KMS-11 (cell line): ENCODE measurements around the gene CEP131.

Experiments
- H2AFZ ChIP-seq: fragments of 200-600 bp; sonication (generic); 2 replicates; pipeline ENCODE4 v1.6.1; 2016; ENCODE audit warnings: antibody characterized with exemption, mixed run types, low read depth
- H3K27ac ChIP-seq: fragments of 200-600 bp; sonication (generic); 2 replicates; pipeline ENCODE4 v1.6.1; 2016; ENCODE audit warnings: mild to moderate bottlenecking, mixed run types
- H3K27me3 ChIP-seq: fragments of 200-600 bp; sonication (generic); 2 replicates; pipeline ENCODE4 v1.6.1; 2017; ENCODE audit warnings: mild to moderate bottlenecking, low read depth, mixed run types, moderate library complexity; ENCODE audit not compliant: insufficient read depth
- H3K36me3 ChIP-seq: fragments of 200-600 bp; sonication (generic); 2 replicates; pipeline ENCODE4 v1.6.1; 2017; ENCODE audit warnings: mild to moderate bottlenecking, mixed run types; ENCODE audit not compliant: insufficient read depth
- H3K4me1 ChIP-seq: fragments of 200-600 bp; sonication (generic); 2 replicates; pipeline ENCODE4 v1.6.1; 2016; ENCODE audit warnings: mild to moderate bottlenecking, low read depth, mixed run types; ENCODE audit not compliant: poor library complexity, severe bottlenecking
- H3K4me2 ChIP-seq: fragments of 200-600 bp; sonication (generic); 2 replicates; pipeline ENCODE4 v1.7.0; 2016; ENCODE audit warnings: mild to moderate bottlenecking, mixed run types
- H3K4me3 ChIP-seq: fragments of 200-600 bp; sonication (generic); IDR thresholded peaks from 2 replicates; pipeline ENCODE4 v1.6.1; 2017; ENCODE audit warnings: low read depth, low read length, mixed read lengths; ENCODE audit not compliant: insufficient read depth
- H3K79me2 ChIP-seq: fragments of 200-600 bp; sonication (generic); 2 replicates; pipeline ENCODE4 v1.6.1; 2016; ENCODE audit warnings: low read depth, mixed run types; ENCODE audit not compliant: insufficient read depth
- H3K9ac ChIP-seq: fragments of 200-600 bp; sonication (generic); 2 replicates; pipeline ENCODE4 v1.6.1; 2016; ENCODE audit warnings: mild to moderate bottlenecking, mixed run types
- H4K20me1 ChIP-seq: fragments of 200-600 bp; sonication (generic); 2 replicates; pipeline ENCODE4 v1.6.1; 2016; ENCODE audit warnings: mild to moderate bottlenecking, mixed run types; ENCODE audit not compliant: insufficient read depth
- CTCF ChIP-seq: fragments of 200-600 bp; sonication (generic); conservative IDR thresholded peaks from 2 replicates; pipeline ENCODE4 v1.6.1; 2017; ENCODE audit warnings: low read depth, mild to moderate bottlenecking, antibody characterized with exemption, low read length, moderate library complexity, mixed read lengths

Gene CEP131

GRCh38 chr17:81200201-81200600 lies 22.6 kb downstream of the CEP131 start:
- no peak overlapping the region for H2AFZ ChIP-seq
- no peak overlapping the region for H3K4me2 ChIP-seq
- no peaks in the 10 kb centered on the region for H4K20me1 ChIP-seq
- H3K27me3 ChIP-seq: no peaks in the 10 kb centered on the region
- no peaks in the 10 kb centered on the region for H3K36me3 ChIP-seq
- H3K4me1 ChIP-seq: no peaks in the 10 kb centered on the region
- no peak overlapping the region for H3K27ac ChIP-seq
- TF ChIP-seq CTCF: no peak
- no peak overlapping the region for H3K4me3 ChIP-seq
- H3K79me2 ChIP-seq: no peaks in the 10 kb centered on the region
- no peak overlapping the region for H3K9ac ChIP-seq

- no peak overlapping the region for H3K9ac ChIP-seq
- no peak overlapping the region for H3K4me2 ChIP-seq
- H3K36me3 ChIP-seq: no peaks in the 10 kb centered on the region
- H2AFZ ChIP-seq: no peak overlapping the region
- H3K4me1 ChIP-seq: no peaks in the 10 kb centered on the region
- H3K27ac ChIP-seq: no peak overlapping the region
- no peaks in the 10 kb centered on the region for H4K20me1 ChIP-seq
- no peak overlapping the region for H3K4me3 ChIP-seq
- TF ChIP-seq CTCF: no peak
- H3K79me2 ChIP-seq: no peaks in the 10 kb centered on the region
- H3K27me3 ChIP-seq: no peaks in the 10 kb centered on the region
These were observed 23.3 kb downstream of the CEP131 start for GRCh38 chr17:81199482-81199830.

GRCh38 chr17:81198826-81199481 lies 23.8 kb downstream of the CEP131 start:
- Histone ChIP-seq H3K27me3 (no peaks in the 10 kb centered on the region), H3K4me2 (no peak overlapping the region), H2AFZ (no peak overlapping the region), H3K36me3 (no peaks in the 10 kb centered on the region), H3K4me1 (no peaks in the 10 kb centered on the region), H3K9ac (no peak overlapping the region), H4K20me1 (no peaks in the 10 kb centered on the region), H3K79me2 (no peaks in the 10 kb centered on the region), H3K4me3 (no peak overlapping the region), H3K27ac (no peak overlapping the region)
- TF ChIP-seq CTCF: no peak

- H3K9ac ChIP-seq: no peak overlapping the region
- H4K20me1 ChIP-seq: no peaks in the 10 kb centered on the region
- no peaks in the 10 kb centered on the region for H3K27me3 ChIP-seq
- H3K4me1 ChIP-seq: no peaks in the 10 kb centered on the region
- H3K4me2 ChIP-seq: no peak overlapping the region
- TF ChIP-seq CTCF: no peak
- H3K4me3 ChIP-seq: no peak overlapping the region
- no peak overlapping the region for H2AFZ ChIP-seq
- no peaks in the 10 kb centered on the region for H3K79me2 ChIP-seq
- H3K27ac ChIP-seq: no peak overlapping the region
- H3K36me3 ChIP-seq: no peaks in the 10 kb centered on the region
These were observed 24.8 kb downstream of the CEP131 start for GRCh38 chr17:81197831-81198490.
